Erythroblast (primary cell): ENCODE data around the gene ARHGEF38.

Source experiments
- DNase-seq, 2 experiments: peaks; one replicate each; lab custom pipeline; 2025; lab: John Stamatoyannopoulos, UW
- GATA1 ChIP-seq: IDR thresholded peaks from 2 replicates; pipeline ENCODE4 v1.6.1; 2011; ENCODE audit warnings: low read depth, mild to moderate bottlenecking, control low read depth, low read length, moderate library complexity
- POLR2A ChIP-seq: IDR thresholded peaks from 2 replicates; pipeline ENCODE4 v1.6.1; 2011; ENCODE audit warnings: mild to moderate bottlenecking, low read length

Gene ARHGEF38

GRCh38 chr4:105551965-105552746, at the start of gene ARHGEF38:
Gene ARHGEF38 (plus strand): TSS chr4:105552620. CDS start chr4:105552766, 146 bp downstream.
- no peak for TF ChIP-seq POLR2A
- no peak for TF ChIP-seq GATA1
- no peak for DNase-seq

GRCh38 chr4:105503484-105503883, 48.9 kb upstream of the ARHGEF38 start:
- no peak for DNase-seq
- TF ChIP-seq GATA1 (no peak), POLR2A (no peak)

GRCh38 chr4:105504744-105505143, 47.7 kb upstream of the ARHGEF38 start:
- no peak for DNase-seq
- TF ChIP-seq POLR2A (no peak), GATA1 (no peak)

GRCh38 chr4:105509291-105509690, 43.1 kb upstream of the ARHGEF38 start:
- TF ChIP-seq POLR2A, result no peak
- DNase-seq, result no peak

GRCh38 chr4:105509714-105510113, 42.7 kb upstream of the ARHGEF38 start:
- no peak for DNase-seq
- TF ChIP-seq POLR2A (no peak), GATA1 (no peak)

GRCh38 chr4:105510245-105510644, 42.2 kb upstream of the ARHGEF38 start:
- no peak for DNase-seq
- TF ChIP-seq GATA1 (no peak), POLR2A (no peak)

- DNase-seq, result peak; percentile 35 to 54
- TF ChIP-seq GATA1, result no peak
- TF ChIP-seq POLR2A, result no peak
Observed at GRCh38 chr4:105520819-105521790, 31.3 kb upstream of the ARHGEF38 start.

GRCh38 chr4:105526656-105527055, 25.8 kb upstream of the ARHGEF38 start:
- no peak for DNase-seq
- no peak for TF ChIP-seq GATA1
- TF ChIP-seq POLR2A, result no peak

GRCh38 chr4:105527081-105527480, 25.3 kb upstream of the ARHGEF38 start:
- TF ChIP-seq POLR2A, result no peak
- TF ChIP-seq GATA1, result no peak
- DNase-seq, result no peak

GRCh38 chr4:105536601-105537000, 15.8 kb upstream of the ARHGEF38 start:
- no peak for DNase-seq
- TF ChIP-seq GATA1, result no peak
- no peak for TF ChIP-seq POLR2A

- no peak for TF ChIP-seq POLR2A
- TF ChIP-seq GATA1, result no peak
- DNase-seq, result peak in 1 of 2 experiments; percentile 2
Observed at GRCh38 chr4:105541420-105541819, 11.0 kb upstream of the ARHGEF38 start.

GRCh38 chr4:105542039-105542438, 10.4 kb upstream of the ARHGEF38 start:
- TF ChIP-seq GATA1 (no peak), POLR2A (no peak)
- no peak for DNase-seq

- no peak for DNase-seq
- TF ChIP-seq POLR2A (no peak), GATA1 (no peak)
Observed at GRCh38 chr4:105543346-105543745, 9.1 kb upstream of the ARHGEF38 start.

GRCh38 chr4:105543881-105544280, 8.5 kb upstream of the ARHGEF38 start:
- DNase-seq, result no peak
- TF ChIP-seq GATA1 (no peak), POLR2A (no peak)
